Measurements from ENCODE around the gene ZNF518A. TPM values are rescaled to one million over a fixed set of nuclear protein-coding genes. Genes with fewer than 3 reads are reported as not detected.

Gene ZNF518A
- total RNA-seq, 1 experiment from 2014 or later = 36.2 TPM

- H3K4me1 ChIP-seq (ENCODE audit: insufficient read depth, low read length) = no peaks in the 10 kb centered on the region
- H2BK15ac ChIP-seq (ENCODE audit: low read depth, low read length) = no peak overlapping the region
- H3K4me2 ChIP-seq (ENCODE audit: insufficient read depth, insufficient read length, low read length) = no peak overlapping the region
- H3K18ac ChIP-seq (ENCODE audit: insufficient read length, low read depth, low read length) = no peak overlapping the region
- TF ChIP-seq CTCF (conservative IDR thresholded peaks at IDR 0.05) = no peak
- Mint-ChIP-seq H3K36me3 (ENCODE audit: insufficient read depth in 1 of 3, low read depth in 3 of 3) (no peaks in the 10 kb centered on the region), H3K9me3 (no peaks in the 10 kb centered on the region), H3K27me3 (ENCODE audit: low read depth) (peaks cover 4% of the 10 kb centered on the region), H3K4me3 (no peak overlapping the region), H3K4me1 (peaks cover 14 to 20% of the 10 kb centered on the region in 2 experiments), H3K27ac (no peak overlapping the region)
- H3K9ac ChIP-seq (ENCODE audit: extremely low read depth, insufficient read length, low read length) = no peak overlapping the region
- H3K79me1 ChIP-seq (ENCODE audit: insufficient read depth, low read depth, low read length, poor library complexity, severe bottlenecking) = no peaks in the 10 kb centered on the region
- H3K4ac ChIP-seq (ENCODE audit: low read depth, low read length) = no peak overlapping the region
- no peaks in the 10 kb centered on the region for H4K20me1 ChIP-seq (ENCODE audit: control insufficient read depth, insufficient read depth, insufficient read length)
- no peak overlapping the region for H3T11ph ChIP-seq (ENCODE audit: low read length)
- no peak overlapping the region for H2AFZ ChIP-seq (ENCODE audit: low read length)
- H2BK120ac ChIP-seq (ENCODE audit: low read depth, low read length, poor library complexity, severe bottlenecking) = no peak overlapping the region
- H3K27ac ChIP-seq (ENCODE audit: insufficient read length, low read depth, low read length) = no peak overlapping the region
- no peak overlapping the region for H2BK5ac ChIP-seq (ENCODE audit: insufficient read length, low read length)
- H2AK5ac ChIP-seq (ENCODE audit: insufficient read length, low read length) = no peak overlapping the region
- H4K5ac ChIP-seq (ENCODE audit: insufficient read length, low read depth, low read length) = no peak overlapping the region
- no peak overlapping the region for H2BK20ac ChIP-seq (ENCODE audit: low read depth, low read length, poor library complexity, severe bottlenecking)
- no peaks in the 10 kb centered on the region for H3K9me3 ChIP-seq (ENCODE audit: control insufficient read depth, low read depth, low read length)
- H3K56ac ChIP-seq (ENCODE audit: insufficient read length, low read depth, low read length) = no peak overlapping the region
- H3K27me3 ChIP-seq (ENCODE audit: insufficient read depth, low read length) = no peaks in the 10 kb centered on the region
- H2BK12ac ChIP-seq (ENCODE audit: insufficient read length, low read depth, low read length) = no peak overlapping the region
- H3K23me2 ChIP-seq (ENCODE audit: insufficient read length, low read depth, low read length, poor library complexity, severe bottlenecking) = no peaks in the 10 kb centered on the region
- H4K91ac ChIP-seq (ENCODE audit: insufficient read length, low read depth, low read length) = no peak overlapping the region
- DNase-seq = no peak
- no peak overlapping the region for H3K23ac ChIP-seq (ENCODE audit: insufficient read length, low read depth, low read length)
- H3K79me2 ChIP-seq (ENCODE audit: insufficient read depth, low read length) = no peaks in the 10 kb centered on the region
- H3K14ac ChIP-seq (ENCODE audit: insufficient read depth, low read length) = no peak overlapping the region
- no peak overlapping the region for H4K8ac ChIP-seq (replicated peaks; ENCODE audit: insufficient read length, low read depth, low read length)
Observed at GRCh38 chr10:96122824-96123223, 7.3 kb upstream of the ZNF518A start.
